Endothelial cell of umbilical vein (primary cell): ENCODE results near the gene GUCY1A1. TPM values are rescaled to one million over a fixed set of nuclear protein-coding genes. Genes with fewer than 3 reads are reported as not detected.

ENCODE experiments used
- BruUV-seq: library from RNA; stranded (reverse); fragments of 400-500 nt; replicated peaks from 2 replicates; lab custom pipeline; 2021; lab: Mats Ljungman, UMichigan
- CTCF ChIA-PET: fragments of 300-600, 350-600 bp; sonication (Branson Sonifier 250); formaldehyde crosslinking; loops from one replicate; lab custom pipeline; 2021; ENCODE audit warnings: antibody characterized with exemption, inconsistent platforms; lab: Charles Lee
- POLR2A ChIA-PET: fragments of 300-600, 350-600 bp; sonication (Branson Sonifier 250); formaldehyde crosslinking; loops from one replicate; lab custom pipeline; 2021; ENCODE audit warnings: antibody characterized with exemption, inconsistent platforms; lab: Charles Lee
- DNase-seq: peaks from one replicate; pipeline ENCODE4 v3.0.0-alpha.2; 2011; ENCODE audit warnings: low read depth, low spot score
- FAIRE-seq: peaks from 2 replicates; lab custom pipeline; 2011; peaks lifted over from hg19 to GRCh38; lab: Jason Lieb, UNC
- H2AFZ ChIP-seq: 2 replicates; pipeline ENCODE4 v1.6.0; 2012; ENCODE audit warnings: low read depth, low read length, control low read depth, inconsistent platforms
- H3K27ac ChIP-seq: 2 replicates; pipeline ENCODE4 v1.5.1; 2011; ENCODE audit warnings: low read depth, mild to moderate bottlenecking, control low read depth, low read length, moderate library complexity; ENCODE audit not compliant: insufficient read depth
- H3K27me3 ChIP-seq, 2 experiments: 2 replicates each; pipeline versions ENCODE4 v1.6.0 to v1.6.1; 2011; ENCODE audit warnings: low read length in 2 of 2, mixed read lengths in 1 of 2; ENCODE audit not compliant: control insufficient read depth in 2 of 2, insufficient read depth in 2 of 2
- H3K36me3 ChIP-seq, 2 experiments: 2 replicates in 1 of 2; 3 replicates in 1 of 2; pipeline ENCODE4 v1.5.1; 2011; ENCODE audit warnings: low read length in 2 of 2, mild to moderate bottlenecking in 1 of 2, moderate library complexity in 1 of 2; ENCODE audit not compliant: control insufficient read depth in 2 of 2, insufficient read depth in 2 of 2; ENCODE audit errors: extremely low read depth in 1 of 2
- H3K4me1 ChIP-seq: 3 replicates; pipeline ENCODE4 v1.5.1; 2011; ENCODE audit warnings: mild to moderate bottlenecking, low read length; ENCODE audit not compliant: control insufficient read depth, insufficient read depth; ENCODE audit errors: extremely low read depth
- H3K4me2 ChIP-seq: 2 replicates; pipeline ENCODE4 v1.6.1; 2011; ENCODE audit warnings: low read length, control low read depth, mixed read lengths; ENCODE audit not compliant: insufficient read depth
- H3K4me3 ChIP-seq, 3 experiments: fragments of 200-600 bp in 1 of 3; sonication (generic), shearing (Covaris generic) in 1 of 3; replicated peaks in 1 of 3; 2 replicates each; pipeline ENCODE4 v1.5.1; 2011 to 2016; ENCODE audit warnings: control low read depth in 3 of 3, low read length in 3 of 3, mild to moderate bottlenecking in 2 of 3, inconsistent platforms in 1 of 3, low read depth in 1 of 3, moderate library complexity in 1 of 3; ENCODE audit not compliant: insufficient read depth in 1 of 3
- H3K79me2 ChIP-seq: 2 replicates; pipeline ENCODE4 v1.6.0; 2012; ENCODE audit warnings: low read length, inconsistent platforms; ENCODE audit not compliant: control insufficient read depth, insufficient read depth
- H3K9ac ChIP-seq: replicated peaks from 2 replicates; pipeline ENCODE3; 2011; ENCODE audit warnings: low read length, control low read depth; ENCODE audit not compliant: insufficient read depth; ENCODE audit errors: extremely low read depth
- H3K9me1 ChIP-seq: replicated peaks from 3 replicates; pipeline ENCODE4 v1.6.0; 2011; ENCODE audit warnings: mild to moderate bottlenecking, low read length; ENCODE audit not compliant: control insufficient read depth, insufficient read depth; ENCODE audit errors: extremely low read depth
- H3K9me3 ChIP-seq: replicated peaks from 2 replicates; pipeline ENCODE4 v1.5.1; 2012; ENCODE audit warnings: low read length, inconsistent platforms; ENCODE audit not compliant: control insufficient read depth, insufficient read depth
- H4K20me1 ChIP-seq: replicated peaks from 2 replicates; pipeline ENCODE3; 2011; ENCODE audit warnings: mild to moderate bottlenecking, low read length; ENCODE audit not compliant: control insufficient read depth, insufficient read depth; ENCODE audit errors: extremely low read depth
- CTCF ChIP-seq, 2 donors: IDR thresholded peaks; 1 replicate in 1 of 2; 2 replicates in 1 of 2; pipeline ENCODE4 v1.5.1; 2011; ENCODE audit warnings: low read length in 2 of 2, mild to moderate bottlenecking in 2 of 2, moderate library complexity in 2 of 2, control low read depth in 1 of 2, inconsistent platforms in 1 of 2, low read depth in 1 of 2; ENCODE audit not compliant: insufficient read depth in 1 of 2; ENCODE audit errors: extremely low read depth in 1 of 2
- EZH2 ChIP-seq: IDR thresholded peaks from 2 replicates; pipeline ENCODE4 v1.6.1; 2012; ENCODE audit warnings: borderline replicate concordance, low read depth, mild to moderate bottlenecking, moderate library complexity, low read length, inconsistent platforms; ENCODE audit not compliant: severe bottlenecking
- FOS ChIP-seq: IDR thresholded peaks from 2 replicates; pipeline ENCODE4 v1.6.1; 2011; ENCODE audit warnings: mild to moderate bottlenecking, low read length, moderate library complexity, borderline replicate concordance; ENCODE audit not compliant: insufficient read depth
- GATA2 ChIP-seq: IDR thresholded peaks from 2 replicates; pipeline ENCODE4 v1.7.0; 2011; ENCODE audit warnings: low read depth, mild to moderate bottlenecking, moderate library complexity, mixed read lengths, low read length; ENCODE audit not compliant: insufficient read length, insufficient read depth
- MYC ChIP-seq: IDR thresholded peaks from one replicate; pipeline ENCODE4 v1.6.1; 2011; ENCODE audit warnings: mild to moderate bottlenecking, low read depth, low read length
- POLR2A ChIP-seq: IDR thresholded peaks from 2 replicates; pipeline ENCODE4 v1.6.1; 2012; ENCODE audit warnings: low read depth, mild to moderate bottlenecking, control low read depth, low read length
- POLR2AphosphoS5 ChIP-seq: IDR thresholded peaks from 2 replicates; pipeline ENCODE4 v1.6.1; 2012; ENCODE audit warnings: low read depth, mild to moderate bottlenecking, control low read depth, low read length, moderate library complexity; ENCODE audit not compliant: insufficient read depth
- dilution Hi-C: fragments of 300-500 bp; cut with MboI; formaldehyde crosslinking; loops from one replicate; pipeline ENCODE4 v1.15.0; 2019; ENCODE audit warnings: low sequenced_read_pairs; ENCODE audit not compliant: extremely low pct_ligation_motif_present
- intact Hi-C: fragments of 100-400 bp; cut with micrococcal nuclease; formaldehyde crosslinking; loops from one replicate; pipeline ENCODE4 v1.10.0; 2022
- polyA plus RNA-seq, 4 experiments: library from polyadenylated mRNA; depleted of rRNA in 3 of 4; stranded (reverse) in 3 of 4; unstranded in 1 of 4; fragments of >200 nt; gene quantifications; 2 replicates each; pipeline versions ENCODE4 v1.2.1 to v1.2.3, GENCODE V29; 2011 to 2012; ENCODE audit warnings: missing spikeins in 1 of 4
- total RNA-seq: library from RNA; stranded (reverse); gene quantifications from 2 replicates; pipeline ENCODE4 v1.2.3, GENCODE V29; 2021
- TF ChIP-seq, protein P1 (sequence below): IDR thresholded peaks from 2 replicates; pipeline ENCODE4 v1.6.1; 2011; ENCODE audit not compliant: insufficient read depth, insufficient read length

GUCY1A1 gene
- total and polyA plus RNA-seq, 2 donors (not counting 3 experiments of a cell fraction or from before 2014, with no cell fraction given), result 1.3 to 4.4 TPM

DNA sequence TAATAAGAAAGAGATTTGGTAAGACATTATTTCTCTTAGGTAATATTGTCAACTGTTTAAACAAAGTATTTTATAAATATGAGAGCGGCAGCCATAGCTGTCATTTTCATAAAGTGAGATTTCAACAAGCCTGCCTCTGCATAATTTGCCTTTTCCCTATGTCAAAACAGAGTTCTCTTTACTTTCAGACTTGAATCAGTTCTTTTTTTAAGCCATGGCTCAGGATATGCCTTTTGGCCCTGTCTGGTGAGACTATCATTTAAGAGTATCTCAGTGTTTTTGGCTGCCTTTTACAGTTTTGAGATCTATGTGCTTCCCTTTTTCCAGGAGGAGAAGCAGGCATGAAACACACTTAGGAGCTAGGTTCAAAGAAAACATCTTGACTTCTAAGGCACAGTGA is 7.5 kb upstream of the GUCY1A1 start:
- POLR2A ChIA-PET, result no interaction called here
- dilution Hi-C loops, result no loop called here
- no peak overlapping the region for H2AFZ ChIP-seq

More for the DNA sequence above, 7.5 kb upstream of the GUCY1A1 start:
- Histone ChIP-seq H3K4me2 (no peak overlapping the region), H4K20me1 (no peaks in the 10 kb centered on the region), H3K27me3 (peaks cover 0 to 3% of the 10 kb centered on the region in 2 experiments), H3K9me1 (no peaks in the 10 kb centered on the region), H3K79me2 (no peaks in the 10 kb centered on the region), H3K9ac (no peak overlapping the region), H3K36me3 (no peaks in the 10 kb centered on the region), H3K27ac (no peak overlapping the region), H3K4me3 (no peak overlapping the region), H3K9me3 (no peaks in the 10 kb centered on the region), H3K4me1 (no peaks in the 10 kb centered on the region)
- intact Hi-C loops, result no loop called here
- FAIRE-seq (no peak), DNase-seq (no peak)
- BruUV-seq, result no TSS peak
- TF ChIP-seq GATA2, result no peak
- TF ChIP-seq EZH2, result no peak
- no peak for TF ChIP-seq POLR2A
- TF ChIP-seq, protein P1, sequence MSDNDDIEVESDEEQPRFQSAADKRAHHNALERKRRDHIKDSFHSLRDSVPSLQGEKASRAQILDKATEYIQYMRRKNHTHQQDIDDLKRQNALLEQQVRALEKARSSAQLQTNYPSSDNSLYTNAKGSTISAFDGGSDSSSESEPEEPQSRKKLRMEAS, result no peak
- no peak for TF ChIP-seq CTCF (IDR thresholded peaks at IDR 0.05; ENCODE audit: extremely low read depth in 1 of 2, insufficient read depth in 1 of 2, low read depth in 1 of 2, low read length in 2 of 2)
- no peak for TF ChIP-seq POLR2AphosphoS5
- no peak for TF ChIP-seq MYC
- no peak for TF ChIP-seq FOS
- CTCF ChIA-PET, result interaction anchor here (2.0 to 2.7 kb wide), 3 partner anchors 9 to 294 kb away, joined by 5 to 10 read pairs (median 9); partner anchors contain the start of gene CTSO
